HG02870 (cell line): Measurements from ENCODE around the gene DLL4.
A peak's percentile ranks its signal among the peaks of the same experiment; 100 is the strongest.

Experiments used
- ATAC-seq: cut with Tn5 transposase; IDR thresholded peaks from one replicate; pipeline ENCODE4 v1.9.1; 2021; ENCODE audit warnings: mild to moderate bottlenecking, moderate library complexity; ENCODE audit not compliant: unreplicated experiment

DLL4 gene

DNA sequence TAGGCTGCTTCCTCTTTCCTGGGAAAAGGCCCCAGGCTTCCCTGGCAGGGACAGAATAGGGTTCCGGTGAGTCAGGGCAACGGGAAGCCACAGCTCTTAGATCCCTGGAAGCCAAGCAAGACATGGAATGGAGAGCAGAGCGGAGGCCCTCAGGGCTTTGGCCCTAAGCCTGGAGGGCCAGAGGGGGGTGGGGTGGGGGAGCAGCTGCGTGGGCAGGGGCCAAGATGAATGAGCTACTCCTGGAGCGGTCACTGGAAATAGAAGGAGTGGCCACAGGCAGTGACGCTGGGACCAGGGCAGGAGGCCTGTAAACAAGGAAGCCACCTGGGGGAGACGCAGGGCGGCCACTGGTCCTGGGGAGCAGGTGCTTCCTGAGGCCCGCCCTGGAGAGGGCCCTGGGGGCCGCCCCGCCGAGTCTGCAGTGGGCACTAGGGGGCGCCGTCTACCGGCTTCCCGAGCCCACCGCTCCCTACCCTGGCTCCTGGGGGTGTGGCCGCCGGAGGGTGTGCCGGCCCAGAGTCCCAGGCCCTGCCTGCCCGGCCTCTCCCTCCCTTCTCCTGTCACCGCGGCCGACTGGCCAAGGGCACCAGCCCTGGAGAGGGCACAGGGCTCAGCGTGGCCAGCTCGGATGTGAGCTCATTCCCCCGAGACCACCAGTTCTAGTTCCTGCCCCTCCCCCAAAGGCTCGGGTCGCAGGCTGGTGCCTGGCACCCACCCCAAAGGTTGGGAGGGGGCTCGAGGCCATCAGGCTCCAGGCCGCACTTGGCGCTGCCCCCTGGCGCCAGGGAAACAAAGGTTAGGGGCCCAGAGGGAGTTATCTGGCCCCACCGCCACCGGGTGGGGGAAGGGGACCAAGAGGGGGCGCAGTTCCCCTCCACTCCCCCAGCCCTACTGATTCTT is 22.8 kb upstream of the DLL4 start:
- ATAC-seq: peak; percentile 55

DNA sequence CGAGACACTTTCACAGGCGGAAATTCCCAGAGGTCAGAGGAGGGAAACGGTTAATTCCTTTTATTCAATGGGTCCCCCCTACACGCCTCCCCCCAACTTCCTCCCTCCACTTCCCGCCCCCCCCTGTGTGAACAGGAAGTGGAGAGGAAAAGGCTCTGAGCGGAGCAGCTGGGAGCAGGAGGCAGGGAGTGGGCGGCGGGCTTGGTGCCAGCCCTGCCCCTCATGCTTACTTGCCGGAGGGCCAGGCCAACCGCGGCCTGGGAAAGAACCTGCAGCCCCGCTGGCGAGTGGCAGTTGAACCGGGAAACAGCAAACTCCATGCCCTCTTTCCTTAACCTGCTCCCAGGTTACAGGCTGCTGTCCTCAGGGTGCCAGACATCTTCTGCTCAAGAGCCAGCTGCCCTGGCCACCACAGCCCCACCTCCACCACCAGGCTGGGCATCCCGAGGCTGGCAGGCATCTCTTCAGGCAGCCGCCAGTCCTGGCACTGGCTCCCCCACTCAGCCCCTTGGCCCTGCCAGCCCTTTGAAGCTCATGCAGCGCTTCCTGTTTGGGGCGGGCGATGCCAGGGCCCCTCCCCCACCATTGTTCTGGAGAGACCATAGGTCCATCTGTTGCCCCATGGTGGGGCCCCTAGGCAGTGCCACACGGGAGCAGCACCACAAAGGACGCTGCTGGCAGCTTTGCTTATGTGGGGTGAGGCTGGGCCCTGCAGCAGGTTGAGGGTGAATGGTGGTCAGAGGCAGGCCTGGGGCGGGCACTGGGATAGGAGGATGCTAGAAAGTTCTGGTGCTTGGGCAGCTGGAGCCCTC is 21.9 kb upstream of the DLL4 start:
- no peak for ATAC-seq

DNA sequence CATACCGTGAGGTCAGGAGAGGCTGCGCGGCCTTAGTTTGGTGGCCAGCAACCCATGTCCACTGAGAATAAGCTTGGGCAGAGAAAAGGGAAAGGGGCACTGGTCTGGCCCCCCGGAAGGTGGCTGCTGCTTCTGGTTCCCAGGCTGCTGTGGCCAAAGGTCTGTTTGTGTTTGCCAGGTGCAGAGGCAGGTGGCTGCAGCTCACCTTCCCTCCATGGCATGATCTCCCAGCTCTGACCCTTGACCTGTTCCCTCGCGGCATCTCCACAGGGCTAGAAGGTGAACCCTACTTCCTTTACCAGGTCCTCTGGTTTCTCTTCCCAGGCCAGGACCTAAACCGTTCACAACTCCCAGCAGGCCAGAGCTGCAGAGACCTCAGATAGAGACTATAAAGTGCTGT is 21.0 kb upstream of the DLL4 start:
- ATAC-seq: no peak

DNA sequence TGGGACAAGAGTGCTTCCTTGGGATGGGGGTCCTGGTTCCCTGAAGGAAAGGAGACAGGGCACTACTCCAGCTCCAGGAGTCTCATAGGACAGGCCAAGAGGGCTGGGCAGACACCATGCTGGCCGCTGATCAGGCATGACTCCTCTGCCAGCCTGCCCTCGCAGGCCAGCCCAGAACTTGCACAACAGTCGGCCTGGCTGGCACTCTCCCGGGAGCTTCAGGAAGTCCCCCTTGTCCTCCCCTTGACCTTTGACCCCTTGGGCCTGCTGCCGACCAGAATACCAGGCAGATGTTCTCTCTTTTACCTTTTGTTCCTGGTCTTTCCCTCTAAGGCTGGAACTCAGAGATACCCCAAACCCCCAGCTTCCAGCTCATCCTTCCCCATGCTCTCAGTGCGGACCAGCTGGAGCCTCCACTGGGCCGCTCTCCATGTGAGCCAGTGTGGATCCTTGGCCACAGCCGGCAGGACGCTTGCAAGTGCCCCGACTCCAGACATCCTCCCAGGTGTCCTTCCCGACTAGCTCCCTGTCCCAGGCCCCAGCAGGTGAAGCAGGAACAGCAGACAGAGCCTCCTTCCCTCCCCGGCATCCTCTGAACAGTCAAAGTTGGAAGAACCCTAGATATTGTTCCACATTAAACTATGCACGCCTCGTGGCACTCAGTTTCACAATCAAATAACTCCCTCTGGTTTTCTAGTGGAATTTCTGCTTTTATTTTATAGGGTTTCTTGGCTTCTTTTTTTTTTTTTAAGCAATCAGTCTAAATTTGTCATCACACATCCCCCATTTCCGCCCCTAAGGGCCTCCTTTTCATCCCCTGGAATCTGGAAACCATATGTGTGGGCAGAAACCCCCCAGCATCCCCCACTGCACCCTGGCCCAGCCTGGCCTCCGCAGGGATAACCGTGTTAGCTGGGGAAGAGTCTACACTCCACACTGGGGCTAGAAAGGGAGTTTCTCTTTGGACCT is 19.2 kb upstream of the DLL4 start:
- ATAC-seq: no peak

DNA sequence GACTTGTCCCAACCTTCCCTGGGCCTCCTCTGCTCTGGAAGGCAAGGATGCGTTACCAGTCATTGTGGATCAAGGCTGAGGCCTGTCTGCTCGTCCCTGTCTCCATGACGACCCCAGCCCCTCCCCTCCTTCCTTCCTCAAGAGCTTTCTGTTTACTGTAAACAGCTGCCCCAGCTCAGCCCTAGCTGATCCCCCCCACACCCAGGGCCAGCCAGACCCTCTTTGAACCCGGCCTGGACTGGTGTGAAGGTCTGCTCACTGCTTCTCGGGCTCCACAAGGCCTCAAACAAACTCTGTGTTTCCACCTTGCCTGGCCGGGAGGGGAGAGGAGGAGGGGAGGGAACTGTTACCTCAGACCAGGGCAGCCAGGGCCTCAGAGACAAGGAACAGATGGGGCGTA is 18.0 kb upstream of the DLL4 start:
- ATAC-seq: no peak

DNA sequence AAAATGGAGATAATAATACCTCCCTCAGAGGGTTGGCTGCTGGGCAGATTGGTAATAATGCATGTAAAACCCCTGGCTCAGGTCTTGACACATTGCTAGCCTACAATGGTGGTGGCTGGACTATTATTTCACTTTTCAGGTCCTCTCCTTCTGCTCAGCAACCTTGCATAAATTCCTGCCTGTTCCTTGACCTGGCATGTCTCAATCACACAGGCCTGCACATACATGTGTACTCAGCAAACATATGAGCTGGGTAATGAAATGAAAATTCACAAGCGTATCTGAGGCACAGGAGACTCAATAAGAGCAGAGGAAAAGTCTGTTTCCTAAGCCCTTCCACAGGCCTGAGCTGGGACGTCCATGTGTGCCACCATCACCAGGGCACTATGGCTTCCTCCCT is 17.4 kb upstream of the DLL4 start:
- ATAC-seq: no peak

DNA sequence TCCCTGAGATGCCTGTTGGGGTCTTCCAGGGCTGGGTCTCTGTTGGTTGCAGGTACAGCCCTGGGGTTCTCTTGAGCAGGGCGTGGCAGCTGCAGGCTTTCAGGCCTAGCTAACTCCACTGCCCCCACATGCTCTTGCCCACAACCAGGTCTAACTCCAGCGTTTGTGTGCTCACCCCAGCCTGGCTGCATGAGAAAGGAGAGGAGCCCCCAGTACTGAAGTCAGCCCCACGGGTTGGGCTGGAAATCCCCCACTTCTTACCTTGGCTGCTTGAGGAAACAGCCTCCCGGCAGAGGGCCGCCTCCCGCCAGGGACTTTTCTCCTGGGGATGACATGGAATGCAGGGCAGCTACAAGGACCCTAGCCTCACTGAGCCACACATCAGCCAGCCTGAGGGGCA is 16.7 kb upstream of the DLL4 start:
- no peak for ATAC-seq

DNA sequence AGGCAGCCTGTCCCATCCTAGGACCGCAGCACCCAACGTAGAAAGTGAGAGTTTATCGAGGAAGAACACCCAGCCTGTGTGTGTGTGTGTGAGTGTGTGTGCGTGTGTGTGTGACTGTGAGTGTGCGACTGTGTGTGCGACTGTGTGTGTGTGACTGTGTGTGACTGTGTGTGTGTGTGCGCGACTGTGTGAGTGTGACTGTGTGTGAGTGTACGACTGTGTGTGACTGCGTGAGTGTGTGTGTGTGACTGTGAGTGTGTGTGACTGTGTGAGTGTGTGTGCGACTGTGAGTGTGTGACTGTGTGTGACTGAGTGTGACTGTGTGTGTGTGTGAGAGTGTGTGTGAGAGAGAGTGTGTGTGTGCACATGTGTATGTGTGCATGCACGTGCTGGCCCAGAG is 15.1 kb upstream of the DLL4 start:
- no peak for ATAC-seq

DNA sequence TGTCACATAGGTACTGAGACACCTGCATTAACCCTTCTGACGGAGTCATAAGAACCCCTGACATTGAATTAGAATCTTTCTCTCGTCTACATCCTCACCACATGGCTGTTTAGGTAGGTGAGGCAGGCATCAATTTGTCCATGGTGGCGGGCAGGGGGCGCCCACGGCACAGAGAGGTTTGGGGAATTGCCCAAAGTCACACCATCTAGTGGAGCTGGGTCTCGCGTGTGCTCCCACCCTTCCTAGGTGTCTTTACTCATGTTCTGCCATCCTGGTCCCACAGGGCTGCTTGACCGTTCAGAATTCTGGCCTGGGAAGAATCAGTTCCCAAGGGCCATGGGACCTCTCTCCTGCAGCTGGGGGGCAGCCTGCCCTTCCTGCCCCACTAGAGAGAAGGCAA is 14.7 kb upstream of the DLL4 start:
- no peak for ATAC-seq

DNA sequence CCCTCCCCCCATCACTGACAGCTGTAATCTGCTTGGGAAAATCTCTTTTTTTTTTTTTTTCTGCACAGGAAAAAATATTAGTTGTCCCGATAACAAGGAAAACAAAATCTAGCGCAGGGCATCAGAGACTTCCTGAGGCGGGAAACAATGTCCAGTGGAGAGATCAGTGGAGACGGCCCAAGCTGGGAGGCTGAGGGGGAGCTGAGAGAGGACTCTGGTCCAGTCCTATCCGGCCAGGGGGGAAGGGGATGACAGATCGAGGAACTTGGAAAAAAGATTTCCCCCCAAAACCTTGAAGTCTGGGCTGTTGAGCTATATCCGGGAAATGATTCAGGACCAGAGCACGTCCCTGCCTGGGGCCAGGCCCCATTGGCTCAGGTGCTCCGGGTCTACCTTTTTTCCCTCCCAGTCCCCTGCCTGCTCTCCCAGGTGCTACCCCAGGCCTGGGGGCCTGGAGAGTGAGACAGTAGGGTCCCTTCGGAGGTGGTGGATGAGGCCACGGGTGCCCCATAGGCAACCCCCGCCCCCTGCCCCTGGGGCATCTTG is 14.0 kb upstream of the DLL4 start:
- no peak for ATAC-seq

DNA sequence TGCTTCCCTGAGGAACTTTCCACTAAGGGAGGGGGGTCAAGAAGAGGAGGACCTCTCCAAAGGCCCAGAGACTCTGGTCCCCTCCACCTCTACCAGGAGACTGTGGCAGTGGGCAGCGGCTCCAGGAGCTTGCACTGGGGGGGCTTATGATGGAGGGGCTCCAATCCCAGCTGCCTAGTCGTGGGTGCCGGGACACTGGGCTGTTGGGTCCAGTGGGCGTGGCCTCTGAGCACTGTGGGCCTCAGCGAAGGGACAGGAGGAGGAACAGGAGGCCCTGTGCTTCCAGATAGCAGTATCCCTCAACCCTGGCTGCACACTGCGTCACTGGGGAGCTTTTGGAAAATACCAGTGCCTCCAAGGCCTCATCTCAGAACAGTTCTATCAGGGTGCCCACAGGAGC is 13.5 kb upstream of the DLL4 start:
- no peak for ATAC-seq

DNA sequence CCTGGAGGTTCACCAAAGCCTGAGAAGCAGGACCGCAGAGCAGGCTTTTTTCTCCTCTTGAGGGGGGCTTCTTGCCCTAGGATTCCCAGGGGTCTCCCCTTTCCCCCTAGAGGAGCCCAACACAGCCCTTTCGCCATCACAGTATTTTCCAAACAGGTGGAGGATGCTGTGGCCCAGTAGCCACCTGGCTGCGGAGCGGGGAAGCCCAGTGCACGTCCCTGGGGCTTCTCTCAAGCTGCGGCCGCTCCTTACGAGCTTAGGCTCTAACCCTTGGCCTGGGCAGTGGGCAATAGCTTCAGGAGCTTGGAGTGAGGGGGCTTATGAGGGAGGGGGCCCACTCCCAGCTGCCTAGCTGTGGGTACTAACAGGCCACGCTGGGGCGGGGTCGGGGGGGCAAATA is 11.6 kb upstream of the DLL4 start:
- no peak for ATAC-seq

DNA sequence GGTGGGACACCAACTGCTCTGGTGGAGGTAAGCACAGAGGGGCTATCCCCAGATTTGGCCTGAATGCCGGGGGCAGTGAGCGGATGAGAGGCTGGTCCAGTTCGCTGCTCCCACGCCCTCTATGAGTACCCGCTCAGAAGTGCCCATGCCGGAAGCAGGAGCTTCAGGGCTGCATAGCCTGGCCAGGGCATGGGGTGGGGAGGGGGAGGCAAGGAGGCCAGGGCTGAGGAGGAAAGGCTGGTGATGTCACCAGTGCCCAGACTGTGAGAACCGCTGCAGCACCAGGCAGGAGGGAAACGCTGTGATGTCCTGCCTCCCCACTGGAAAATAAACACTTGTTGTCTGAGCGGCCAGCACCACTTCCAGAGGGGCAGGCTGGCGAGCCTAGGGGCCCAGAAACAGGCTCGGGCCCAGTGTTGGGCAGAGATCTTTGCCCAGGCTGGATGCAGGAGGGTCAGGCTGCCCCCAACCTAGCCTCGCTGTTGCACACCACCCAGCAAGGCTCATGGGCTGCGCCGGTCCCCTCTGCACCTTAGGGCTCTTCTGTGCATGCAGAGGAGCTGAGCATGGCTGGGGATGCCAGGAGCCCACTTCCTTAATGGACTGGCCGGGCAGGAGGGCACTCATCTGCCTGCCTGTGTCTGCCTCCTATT is 10.9 kb upstream of the DLL4 start:
- ATAC-seq: no peak

DNA sequence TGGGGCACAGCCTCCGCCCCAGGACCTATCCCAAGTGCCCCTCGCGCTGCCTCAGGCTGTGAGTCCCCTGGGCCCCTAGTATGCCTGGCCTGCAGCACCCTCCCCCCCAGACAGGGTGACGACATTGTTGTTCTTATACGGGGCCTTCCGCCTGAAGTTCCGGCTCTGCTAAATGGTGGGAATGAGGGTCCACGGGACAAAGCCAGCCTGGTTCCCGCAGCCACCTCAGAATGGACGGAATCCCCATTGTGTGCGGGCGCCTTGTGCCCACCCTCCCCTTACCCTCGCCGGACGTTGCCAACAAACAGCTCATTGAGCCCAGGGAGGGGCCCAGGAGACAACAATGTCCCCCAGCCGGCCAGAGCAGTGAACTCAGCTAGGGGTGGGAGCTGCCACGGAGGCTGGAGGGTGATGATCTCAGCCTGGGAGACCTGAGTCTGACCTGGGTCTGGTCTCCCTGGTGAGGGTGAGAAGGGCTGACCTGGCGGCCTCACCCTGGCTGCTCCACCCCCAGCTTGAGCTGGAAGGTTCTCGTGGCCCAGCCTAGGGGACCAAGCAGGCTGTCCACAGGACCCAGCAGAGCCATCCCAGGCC is 10.2 kb upstream of the DLL4 start:
- ATAC-seq: no peak

DNA sequence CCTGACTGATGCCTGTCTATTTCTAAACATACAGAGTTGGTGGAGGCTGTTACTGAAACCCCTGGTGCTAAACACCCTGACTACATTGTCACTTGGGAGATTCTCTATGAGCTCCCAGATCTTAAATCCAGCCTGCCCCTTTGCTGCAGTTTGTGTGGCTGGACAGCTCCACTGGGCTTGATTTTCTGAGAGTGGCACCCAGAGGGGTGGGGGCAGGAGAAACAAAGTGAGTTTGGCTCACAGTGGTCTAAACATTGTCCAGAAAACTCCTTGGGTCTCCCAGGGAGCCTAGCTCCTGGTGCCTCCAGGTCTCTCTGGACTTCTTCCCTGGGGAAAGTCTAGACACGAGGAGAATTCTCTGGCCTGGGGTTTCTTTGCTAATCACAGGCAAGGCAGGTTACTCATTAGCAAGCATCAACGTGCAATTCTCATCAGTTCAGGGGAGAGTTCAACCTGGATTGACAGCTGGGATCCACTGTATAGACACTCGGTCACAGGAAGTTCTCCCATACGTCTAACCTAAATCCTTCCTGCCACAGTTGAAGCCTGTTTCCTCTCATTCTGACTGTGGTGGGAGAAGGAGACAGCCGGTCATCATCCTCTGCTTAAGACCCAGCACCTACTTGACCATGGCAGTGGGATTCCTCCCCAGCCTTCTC is 7.1 kb upstream of the DLL4 start:
- ATAC-seq: no peak

DNA sequence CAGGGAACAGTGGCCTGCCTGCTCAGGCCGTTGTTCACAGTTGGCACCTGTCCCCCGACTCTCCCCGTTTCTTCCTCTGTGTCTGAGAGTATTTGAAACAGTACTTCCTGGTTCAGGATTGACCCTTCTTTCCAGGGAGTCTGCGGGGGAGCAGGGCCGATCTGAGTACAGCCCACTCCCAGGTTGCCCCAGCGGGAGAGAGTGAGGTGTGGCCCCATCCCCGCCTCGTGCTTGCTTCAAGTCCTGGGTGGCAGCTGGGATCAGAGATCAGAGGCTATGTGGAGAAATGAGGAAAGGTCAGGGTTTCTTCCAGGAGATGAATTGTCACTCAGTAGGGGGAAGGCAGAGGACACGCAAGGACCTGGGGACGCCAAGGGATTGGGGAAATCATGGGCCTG is 6.5 kb upstream of the DLL4 start:
- ATAC-seq: no peak

DNA sequence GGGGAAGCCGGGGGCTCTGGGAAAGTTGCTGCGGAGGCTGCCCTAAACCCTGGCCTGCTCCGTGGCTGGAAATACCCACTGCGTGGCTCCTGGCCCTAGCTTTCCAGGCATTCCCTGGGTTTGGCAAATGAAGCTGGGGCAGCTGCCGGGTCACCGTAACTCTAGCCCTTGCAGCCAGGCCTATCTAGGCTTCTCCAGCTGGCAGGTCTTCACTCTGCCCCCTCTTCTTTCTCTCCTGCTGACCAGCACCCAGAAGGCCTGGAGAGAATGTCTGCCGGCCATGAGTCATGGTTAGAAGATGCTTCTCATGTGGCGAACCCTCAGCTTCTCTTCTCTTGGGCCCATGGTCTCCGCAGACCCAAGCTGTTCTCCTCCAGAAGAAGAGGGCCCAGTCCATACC is 5.6 kb upstream of the DLL4 start:
- no peak for ATAC-seq

DNA sequence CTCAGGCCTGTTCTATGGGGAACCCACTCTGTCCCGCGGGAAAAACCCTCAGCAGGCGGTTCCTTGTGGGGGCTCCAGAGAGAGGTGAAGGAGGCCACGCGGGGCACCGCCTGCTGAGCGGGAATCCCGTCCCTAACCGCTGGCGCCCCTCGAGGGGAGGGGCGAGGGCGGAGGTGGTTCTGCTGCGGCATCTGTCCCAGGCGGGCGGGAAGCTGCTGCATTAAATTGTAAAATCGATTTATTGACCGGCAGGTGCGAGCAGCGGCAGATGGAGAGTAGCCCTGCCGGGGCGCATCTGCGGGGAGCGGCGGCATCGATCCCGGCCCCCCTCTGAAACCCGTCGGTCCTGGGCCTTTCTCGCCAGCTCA is 3.7 kb upstream of the DLL4 start:
- no peak for ATAC-seq

DNA sequence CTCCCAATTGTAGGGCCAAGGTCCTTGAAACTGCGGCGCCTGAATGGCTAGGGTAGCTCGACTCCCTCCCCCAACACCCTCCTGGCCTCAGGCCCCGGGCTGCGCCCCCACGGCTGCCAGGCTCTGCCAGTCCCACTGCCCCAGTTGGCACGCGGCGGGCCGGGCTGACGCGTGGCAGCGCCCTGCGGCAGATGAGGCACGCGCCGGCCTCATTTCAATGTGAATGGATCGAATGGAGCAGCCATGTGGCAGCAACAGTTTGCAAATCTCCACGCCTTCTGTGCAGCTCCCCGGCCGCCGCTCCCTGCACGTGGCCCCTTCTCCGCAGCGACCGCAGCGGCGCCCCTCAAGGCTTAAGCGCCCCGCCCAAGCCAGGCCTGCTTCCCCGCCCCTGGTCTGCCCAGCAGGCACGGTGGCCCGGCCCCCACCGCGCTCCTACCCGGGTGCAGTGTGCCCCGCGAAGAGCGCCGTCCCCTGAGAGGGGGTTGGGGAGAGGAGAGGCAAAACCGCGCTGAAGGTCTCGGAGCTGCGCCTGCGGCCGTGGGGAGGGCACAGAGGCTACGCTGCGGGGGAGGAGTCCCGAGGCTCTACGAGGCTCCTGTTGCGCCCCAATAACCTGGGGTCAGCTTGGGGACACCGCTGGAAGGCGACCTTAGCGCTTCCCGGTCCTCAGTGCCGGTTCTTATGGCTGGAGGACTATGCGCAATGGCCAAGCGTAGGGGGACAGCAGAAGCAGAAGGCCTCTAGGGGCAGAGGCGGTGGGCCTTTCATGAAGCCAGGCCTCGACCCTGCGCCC is 3.1 kb upstream of the DLL4 start:
- no peak for ATAC-seq
